ENCODE data around the gene SDHA.

GRCh38 chr5:228886-229285 lies 10.8 kb downstream of the SDHA start:
- TF ChIP-seq ADNP (tag; IDR thresholded peaks at IDR 0.05) (no peak), POU5F1 (IDR thresholded peaks at IDR 0.05; ENCODE audit: borderline replicate concordance, low read depth, low read length, partially characterized antibody) (no peak), PML (IDR thresholded peaks at IDR 0.05; ENCODE audit: low read length) (no peak), MTF1 (CRISPR knock-in tag; IDR thresholded peaks at IDR 0.05; ENCODE audit: borderline replicate concordance) (no peak), DNMT1 (IDR thresholded peaks at IDR 0.05) (no peak)
- TF ChIP-seq, protein P1, sequence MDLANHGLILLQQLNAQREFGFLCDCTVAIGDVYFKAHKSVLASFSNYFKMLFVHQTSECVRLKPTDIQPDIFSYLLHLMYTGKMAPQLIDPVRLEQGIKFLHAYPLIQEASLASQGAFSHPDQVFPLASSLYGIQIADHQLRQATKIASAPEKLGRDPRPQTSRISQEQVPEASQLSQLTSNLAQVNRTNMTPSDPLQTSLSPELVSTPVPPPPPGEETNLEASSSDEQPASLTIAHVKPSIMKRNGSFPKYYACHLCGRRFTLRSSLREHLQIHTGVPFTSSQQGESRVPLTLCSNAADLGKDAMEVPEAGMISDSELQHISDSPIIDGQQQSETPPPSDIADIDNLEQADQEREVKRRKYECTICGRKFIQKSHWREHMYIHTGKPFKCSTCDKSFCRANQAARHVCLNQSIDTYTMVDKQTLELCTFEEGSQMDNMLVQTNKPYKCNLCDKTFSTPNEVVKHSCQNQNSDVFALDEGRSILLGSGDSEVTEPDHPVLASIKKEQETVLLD (IDR thresholded peaks at IDR 0.05) = no peak

Data from K562 (cell line).